A673 (cell line): ENCODE results near the gene TTC28.

Experiments
- CTCF ChIP-seq: fragments of 300-800, 200-600 bp; sonication (generic); conservative IDR thresholded peaks from 2 replicates; pipeline ENCODE4 v1.5.1; 2017; ENCODE audit warnings: low read depth, mild to moderate bottlenecking, antibody characterized with exemption, low read length, moderate library complexity, mixed read lengths
- EZH2 ChIP-seq: fragments of 200-600 bp; sonication (generic); IDR thresholded peaks from 2 replicates; pipeline ENCODE4 v1.6.1; 2017; ENCODE audit warnings: borderline replicate concordance, low read depth, mild to moderate bottlenecking, mixed read lengths, antibody characterized with exemption, low read length; ENCODE audit not compliant: poor library complexity, severe bottlenecking

GRCh38 chr22:28017558-28017820 lies 662.2 kb downstream of the TTC28 start:
- TF ChIP-seq EZH2, result no peak
- TF ChIP-seq CTCF, result no peak
